Right lobe of liver (tissue), 6 donors: ENCODE results near the gene ARHGEF2. TPM values are rescaled to one million over a fixed set of nuclear protein-coding genes. Genes with fewer than 3 reads are reported as not detected.

ENCODE experiments used
- ATAC-seq, 4 donors: fragments of 200-7000 bp; cut with Tn5 transposase; one replicate each; pipeline ENCODE4 v1.9.1; 2020; ENCODE audit warnings: mild to moderate bottlenecking in 4 of 4, moderate library complexity in 4 of 4
- DNase-seq, 3 donors: peaks; one replicate each; pipeline ENCODE4 v3.0.0-alpha.2; 2020
- H3K27ac ChIP-seq, 3 donors: fragments of 200-600 bp; one replicate each; pipeline ENCODE4 v1.8.0; 2022
- H3K27me3 ChIP-seq, 2 donors: fragments of 200-600 bp; one replicate each; pipeline ENCODE4 v1.8.0; 2022
- H3K36me3 ChIP-seq, 4 donors: fragments of 200-600 bp; sonication (generic) in 1 of 4; one replicate each; pipeline versions ENCODE4 v1.5.1 to v1.8.0; 2017 to 2022; ENCODE audit warnings: control low read depth in 1 of 4
- H3K4me1 ChIP-seq, 4 donors: fragments of 200-600 bp; sonication (generic) in 1 of 4; one replicate each; pipeline versions ENCODE4 v1.5.1 to v1.8.0; 2017 to 2022; ENCODE audit warnings: control low read depth in 1 of 4
- H3K4me3 ChIP-seq, 3 donors: fragments of 200-600 bp; one replicate each; pipeline ENCODE4 v1.8.0; 2022
- H3K9me3 ChIP-seq, 4 donors: fragments of 200-600 bp; sonication (generic) in 1 of 4; one replicate each; pipeline versions ENCODE4 v1.5.1 to v1.8.0; 2017 to 2022; ENCODE audit warnings: control low read depth in 1 of 4
- POLR2A ChIP-seq: fragments of 450-650 bp; IDR thresholded peaks from one replicate; pipeline ENCODE4 v1.6.1; 2017; ENCODE audit warnings: antibody characterized with exemption, mild to moderate bottlenecking
- WGBS: methylation state at CpG from one replicate; pipeline ENCODE4 v1.1.6; 2018; ENCODE audit warnings: low coverage, low lambda C conversion rate; ENCODE audit not compliant: insufficient coverage; ENCODE audit errors: missing lambda C conversion rate; 5-methylcytosine and 5-hydroxymethylcytosine counted together
- intact Hi-C, 2 donors: fragments of 100-400 bp; cut with DNase I; formaldehyde crosslinking; loops; one replicate each; pipeline versions ENCODE4 v1.11.2 to v1.14.1; 2022
- total RNA-seq, 6 experiments: library from RNA; depleted of rRNA in 2 of 6; stranded (reverse); fragments of >200 nt in 2 of 6; fragmentation: NEBNext Ultra II Directional in 3 of 6; extraction: Animal tissue kit (Norgen Biotek cat#: 25700) in 3 of 6; gene quantifications; one replicate each; pipeline versions ENCODE4 v1.1.0 to v1.2.4, GENCODE V29; 2016 to 2023
- TF ChIP-seq, protein P1 (sequence below), 4 donors: fragments of 200-600 bp in 3 of 4; fragments of 450-650 bp in 1 of 4; IDR thresholded peaks; one replicate each; pipeline versions ENCODE4 v1.5.1 to v1.8.0; 2016 to 2022; ENCODE audit warnings: antibody characterized with exemption in 4 of 4, mild to moderate bottlenecking in 2 of 4
- donor health status: DM: no; HTN: yes; CAD: no.
- donor health status: DM: no; HTN: no; CAD: no.
- donor health status: DM: no; HTN: no; CAD: no.
- donor health status: DM: no; HTN: yes; CAD: no.
- donor health status: DM: no; HTN: yes; CAD: no.

The ARHGEF2 gene
- total RNA-seq, 6 experiments from 2014 or later = 7.9 to 23.8 (median 13.1) TPM

DNA sequence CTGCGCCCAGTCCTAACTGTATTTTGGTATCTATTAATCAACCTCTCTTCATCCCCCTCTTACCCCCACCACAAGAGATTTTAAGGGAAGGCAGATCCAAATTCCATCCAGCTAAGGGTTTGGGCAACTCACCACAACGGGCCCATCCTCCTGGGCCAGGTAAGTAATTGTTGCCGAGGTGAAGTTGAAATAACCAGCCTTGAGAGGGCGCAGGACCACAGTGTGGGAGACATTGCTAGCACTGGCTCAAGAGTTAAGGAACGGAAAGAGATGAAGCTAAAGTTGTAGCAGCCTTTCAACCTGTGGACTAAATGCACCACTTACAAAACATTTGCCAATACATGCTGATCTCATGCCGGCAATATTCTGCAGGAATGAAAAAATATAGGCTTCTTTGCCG is 36.5 kb upstream of the ARHGEF2 start:
- H3K36me3 ChIP-seq = peaks cover 9 to 86% (median 33%) of the 10 kb centered on the region in 4 donors
- no peak for TF ChIP-seq POLR2A
- TF ChIP-seq, protein P1, sequence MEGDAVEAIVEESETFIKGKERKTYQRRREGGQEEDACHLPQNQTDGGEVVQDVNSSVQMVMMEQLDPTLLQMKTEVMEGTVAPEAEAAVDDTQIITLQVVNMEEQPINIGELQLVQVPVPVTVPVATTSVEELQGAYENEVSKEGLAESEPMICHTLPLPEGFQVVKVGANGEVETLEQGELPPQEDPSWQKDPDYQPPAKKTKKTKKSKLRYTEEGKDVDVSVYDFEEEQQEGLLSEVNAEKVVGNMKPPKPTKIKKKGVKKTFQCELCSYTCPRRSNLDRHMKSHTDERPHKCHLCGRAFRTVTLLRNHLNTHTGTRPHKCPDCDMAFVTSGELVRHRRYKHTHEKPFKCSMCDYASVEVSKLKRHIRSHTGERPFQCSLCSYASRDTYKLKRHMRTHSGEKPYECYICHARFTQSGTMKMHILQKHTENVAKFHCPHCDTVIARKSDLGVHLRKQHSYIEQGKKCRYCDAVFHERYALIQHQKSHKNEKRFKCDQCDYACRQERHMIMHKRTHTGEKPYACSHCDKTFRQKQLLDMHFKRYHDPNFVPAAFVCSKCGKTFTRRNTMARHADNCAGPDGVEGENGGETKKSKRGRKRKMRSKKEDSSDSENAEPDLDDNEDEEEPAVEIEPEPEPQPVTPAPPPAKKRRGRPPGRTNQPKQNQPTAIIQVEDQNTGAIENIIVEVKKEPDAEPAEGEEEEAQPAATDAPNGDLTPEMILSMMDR (IDR thresholded peaks at IDR 0.05) = no peak

DNA sequence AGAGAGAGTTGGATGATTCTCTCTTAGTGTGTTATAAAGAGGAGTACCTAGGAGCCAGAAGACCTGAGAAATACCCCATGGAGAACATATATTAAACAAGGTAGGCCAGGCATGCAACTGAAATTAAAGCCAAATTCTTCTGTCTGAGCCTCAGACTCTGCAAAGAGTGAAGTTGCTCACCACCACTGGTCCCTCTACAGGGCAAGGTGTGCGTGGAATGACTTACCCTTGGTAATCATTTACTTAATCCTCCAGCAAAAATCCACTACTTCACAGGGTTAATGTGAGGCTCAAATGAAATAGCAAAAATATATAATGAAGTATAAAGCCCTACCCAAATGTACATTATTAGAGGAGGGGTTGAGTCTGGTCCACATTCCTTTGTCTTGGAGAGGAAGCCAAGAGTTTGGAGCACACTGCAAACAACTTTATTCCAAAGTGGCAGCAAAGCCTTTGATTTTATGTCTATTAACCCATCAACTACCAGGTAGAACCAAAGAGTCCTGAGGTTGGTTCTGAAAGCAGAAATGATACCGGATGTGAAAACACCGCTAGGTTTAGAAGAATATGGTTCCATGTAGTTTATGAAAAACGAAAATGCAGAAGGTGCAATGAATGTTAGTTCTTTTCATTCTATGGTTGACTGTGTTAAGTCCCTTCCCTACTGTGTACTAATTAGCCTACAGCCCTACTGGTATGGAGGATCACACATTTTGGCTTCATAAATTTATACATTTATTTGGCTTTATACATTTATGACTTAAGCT is 33.9 kb upstream of the ARHGEF2 start:
- Histone ChIP-seq H3K9me3 (no peaks in the 10 kb centered on the region), H3K4me3 (no peak overlapping the region), H3K36me3 (peaks cover 7 to 77% (median 39%) of the 10 kb centered on the region in 4 donors), H3K4me1 (no peaks in the 10 kb centered on the region), H3K27ac (no peak overlapping the region), H3K27me3 (no peaks in the 10 kb centered on the region)
- TF ChIP-seq, protein P1 (IDR thresholded peaks at IDR 0.05) = no peak
- TF ChIP-seq POLR2A = no peak
- 85% methylated on average over 4 of the region's 4 CpGs for WGBS
- ATAC-seq = no peak
- intact Hi-C loops = no loop called here
- no peak for DNase-seq

More for the DNA sequence above, 36.5 kb upstream of the ARHGEF2 start:
- Histone ChIP-seq H3K27me3 (no peaks in the 10 kb centered on the region), H3K4me1 (peaks cover 0 to 5% (median 2%) of the 10 kb centered on the region in 4 donors), H3K9me3 (no peaks in the 10 kb centered on the region), H3K27ac (no peak overlapping the region), H3K4me3 (no peak overlapping the region)
- WGBS = 93% methylated on average over 7 of the region's 7 CpGs
- intact Hi-C loops = no loop called here
- DNase-seq (no peak), ATAC-seq (no peak)

DNA sequence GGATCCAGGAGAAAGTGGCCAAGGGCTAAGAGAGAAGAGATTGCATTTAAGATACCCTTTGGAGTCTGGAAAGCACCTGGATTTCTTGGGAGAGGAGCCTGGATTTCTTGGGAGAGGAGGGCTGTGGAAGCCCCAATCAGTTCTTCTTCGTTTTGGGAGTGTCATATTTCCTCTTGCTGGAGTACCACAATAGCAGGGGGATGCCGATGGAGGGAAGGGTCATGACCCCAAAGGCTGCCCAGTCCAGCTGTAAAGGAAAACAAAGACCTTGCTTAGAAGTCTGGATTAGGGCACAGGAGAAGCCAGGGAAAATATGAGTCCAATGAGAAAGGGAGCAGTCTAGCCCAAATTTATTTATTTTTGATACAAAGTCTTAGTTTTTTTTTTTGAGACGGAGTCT is 31.1 kb upstream of the ARHGEF2 start:
- intact Hi-C loops = loop anchor here (10.0 kb wide), 2 partner anchors 45 to 55 kb away; partner anchors contain the start of genes LAMTOR2 (in 1 of the 2), RAB25 (in 1 of the 2) and UBQLN4 (in 1 of the 2)
- TF ChIP-seq, protein P1 (IDR thresholded peaks at IDR 0.05) = no peak
- TF ChIP-seq POLR2A = no peak
- Histone ChIP-seq H3K36me3 (peaks cover 7 to 52% (median 32%) of the 10 kb centered on the region in 4 donors), H3K4me1 (no peaks in the 10 kb centered on the region), H3K9me3 (no peaks in the 10 kb centered on the region), H3K4me3 (no peak overlapping the region), H3K27me3 (no peaks in the 10 kb centered on the region), H3K27ac (no peak overlapping the region)
- 54% methylated on average over 3 of the region's 3 CpGs for WGBS
- DNase-seq = no peak
- no peak for ATAC-seq

DNA sequence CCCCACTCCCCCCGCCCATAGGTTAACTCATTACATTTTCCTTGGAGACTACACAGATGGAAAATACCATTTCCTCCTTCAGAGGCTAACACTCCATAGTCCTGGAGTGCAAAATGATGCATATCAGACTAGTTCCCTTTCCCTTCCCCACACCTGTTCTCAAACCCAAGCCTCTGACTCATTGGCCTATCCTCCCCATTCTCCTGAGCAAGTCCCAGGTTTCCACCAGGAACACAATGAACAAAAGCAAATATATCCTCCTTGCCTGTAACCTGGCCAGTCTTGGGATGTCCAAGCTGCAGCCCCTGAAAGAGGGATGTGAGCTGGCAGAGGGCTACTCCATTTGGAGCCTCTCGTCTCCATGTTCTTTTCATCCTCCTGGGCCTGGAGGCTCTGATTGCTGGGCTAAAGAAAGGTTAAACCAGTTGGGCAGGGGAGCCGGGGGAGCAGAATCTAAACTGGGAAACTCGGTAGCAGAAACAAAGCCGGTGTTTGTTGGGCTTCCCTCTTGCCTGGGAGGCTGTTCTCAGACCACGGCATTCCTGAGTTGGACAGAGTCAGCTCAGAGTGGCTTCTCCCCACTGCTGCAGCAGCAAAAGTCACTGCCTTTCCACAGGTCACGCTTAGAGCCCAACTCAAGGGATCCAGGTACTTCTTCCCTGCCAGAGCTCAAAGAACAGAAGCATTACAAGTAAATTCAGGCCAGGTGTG is 28.5 kb upstream of the ARHGEF2 start:
- 100% methylated on average over 1 of the region's 7 CpGs for WGBS
- no peak for ATAC-seq
- Histone ChIP-seq H3K9me3 (no peaks in the 10 kb centered on the region), H3K27ac (no peak overlapping the region), H3K36me3 (peaks cover 7 to 29% (median 19%) of the 10 kb centered on the region in 4 donors), H3K27me3 (no peaks in the 10 kb centered on the region), H3K4me1 (peaks cover 0 to 3% (median under 1%) of the 10 kb centered on the region in 4 donors), H3K4me3 (no peak overlapping the region)
- no peak for DNase-seq
- no peak for TF ChIP-seq POLR2A
- TF ChIP-seq, protein P1 (IDR thresholded peaks at IDR 0.05) = no peak
- intact Hi-C loops = loop anchor here (10.0 kb wide), 2 partner anchors 48 to 58 kb away; partner anchors contain the start of genes LAMTOR2 (in 1 of the 2), RAB25 (in 1 of the 2) and UBQLN4 (in 1 of the 2)
